Hematopoietic multipotent progenitor cell treated with erythropoietin and hydrocortisone succinate and interleukin-3 and kit ligand, for 8 days (in vitro differentiated cells): ENCODE measurements around the gene INPP5E.

Source experiments
- DNase-seq: peaks from one replicate; pipeline ENCODE4 v3.0.0-alpha.2; 2015

Gene INPP5E

GRCh38 chr9:136473354-136473721, 33.7 kb upstream of the INPP5E start:
- no peak for DNase-seq

DNA sequence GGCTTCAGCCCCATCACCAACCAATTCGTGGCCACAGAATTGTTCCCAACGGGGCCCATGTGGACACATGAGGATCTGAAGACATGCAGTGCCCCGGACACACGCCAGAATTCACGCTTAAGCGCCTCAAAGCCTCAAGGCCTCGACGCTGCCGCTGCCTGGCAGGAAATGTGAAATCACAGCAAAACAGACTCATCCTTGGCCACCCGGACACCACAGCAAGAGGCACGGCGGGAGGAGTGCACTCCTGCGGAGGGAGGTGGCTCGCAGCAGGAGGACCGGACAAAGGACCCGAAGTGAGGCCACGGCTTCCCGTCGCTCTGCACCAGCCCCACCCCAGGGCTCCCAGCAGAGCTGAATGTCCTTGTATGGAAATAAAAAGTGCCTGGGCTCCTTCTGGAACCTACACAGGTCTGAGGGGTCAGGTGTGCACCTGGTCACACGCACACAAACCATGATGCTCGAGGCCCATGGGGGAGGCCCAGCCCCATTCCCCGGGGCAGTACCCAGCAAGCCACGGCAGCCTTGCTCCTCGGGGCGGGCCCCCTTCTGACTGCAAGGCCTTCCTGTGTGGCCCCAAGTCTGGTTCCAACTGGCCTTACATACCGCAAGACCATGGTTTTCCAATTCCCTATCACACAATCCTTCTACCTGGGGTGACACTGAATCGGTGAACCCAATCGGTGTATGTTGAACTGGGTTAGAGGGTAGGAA, 33.2 kb upstream of the INPP5E start:
- no peak for DNase-seq

- no peak for DNase-seq
These were observed 32.3 kb upstream of the INPP5E start for GRCh38 chr9:136471802-136472487.

DNA sequence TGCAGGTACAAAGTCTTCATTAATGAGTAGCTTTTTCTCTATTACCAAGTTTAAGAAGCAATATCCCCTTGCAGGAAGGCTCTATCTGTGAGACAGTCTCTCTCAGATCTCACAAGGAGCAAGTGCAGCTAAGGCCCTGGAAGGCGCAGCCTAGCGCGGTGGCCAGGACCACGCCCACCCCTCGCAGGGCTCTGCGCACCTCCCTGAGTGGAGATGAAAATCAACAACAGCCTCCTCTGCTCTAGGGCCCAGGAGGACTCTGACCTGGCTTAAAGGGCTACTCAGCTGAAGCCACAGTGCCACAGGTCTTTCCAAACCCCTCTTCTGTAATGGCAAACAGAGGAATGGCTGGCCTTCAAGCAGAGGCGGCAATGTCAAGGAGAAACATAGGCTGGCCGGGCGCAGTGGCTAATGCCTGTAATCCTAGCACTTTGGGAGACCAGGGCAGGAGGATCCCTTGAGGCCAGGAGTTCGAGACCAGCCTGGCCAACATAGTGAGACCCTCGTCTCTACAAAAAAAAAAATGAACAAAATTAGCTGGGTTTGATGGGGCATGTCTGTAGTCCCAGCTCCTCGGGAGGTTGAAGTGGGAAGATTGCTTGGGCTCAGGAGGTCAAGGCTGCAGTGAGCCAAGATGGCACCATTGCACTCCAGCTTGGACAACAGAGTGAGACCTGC, 31.3 kb upstream of the INPP5E start:
- peak; percentile 6 for DNase-seq

DNA sequence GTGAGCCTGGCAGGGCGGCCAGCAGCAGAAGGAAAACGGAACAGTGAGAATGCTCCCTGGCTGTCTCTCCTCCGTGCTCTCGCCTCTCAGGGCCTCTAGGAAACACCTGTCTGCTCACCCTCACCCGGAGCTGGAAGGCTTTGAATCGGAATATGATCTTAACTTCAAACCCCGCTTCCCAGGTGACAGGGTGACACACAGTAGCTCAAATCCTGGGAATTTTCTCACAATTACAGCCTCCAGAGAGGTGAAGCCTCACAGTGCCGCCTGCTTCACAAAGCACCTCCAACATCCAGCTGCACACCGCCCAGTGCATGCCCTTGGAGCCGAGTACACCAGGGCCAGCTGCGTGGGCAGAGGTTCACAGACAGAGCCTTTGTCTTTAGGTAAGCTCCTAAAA, 30.7 kb upstream of the INPP5E start:
- DNase-seq = no peak

DNA sequence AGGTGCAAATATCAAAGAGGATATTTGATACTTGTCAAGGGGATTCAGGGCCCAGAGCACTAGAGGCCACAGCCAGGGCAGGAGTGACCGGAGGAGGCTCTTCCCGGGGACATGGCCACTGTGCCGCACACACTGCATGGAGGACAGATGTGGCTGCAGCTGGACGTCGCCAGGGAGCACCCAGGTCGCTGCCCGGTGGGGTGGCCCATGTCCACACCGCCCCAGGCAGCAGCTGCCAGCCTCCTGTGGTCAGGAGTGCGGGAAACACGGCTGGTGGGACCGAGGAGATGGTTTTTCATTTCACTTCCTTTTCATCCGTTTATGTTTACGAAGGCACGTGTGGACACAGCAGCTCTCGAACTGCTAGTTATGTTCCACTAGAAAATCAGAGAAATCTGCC, 28.1 kb upstream of the INPP5E start:
- no peak for DNase-seq

DNA sequence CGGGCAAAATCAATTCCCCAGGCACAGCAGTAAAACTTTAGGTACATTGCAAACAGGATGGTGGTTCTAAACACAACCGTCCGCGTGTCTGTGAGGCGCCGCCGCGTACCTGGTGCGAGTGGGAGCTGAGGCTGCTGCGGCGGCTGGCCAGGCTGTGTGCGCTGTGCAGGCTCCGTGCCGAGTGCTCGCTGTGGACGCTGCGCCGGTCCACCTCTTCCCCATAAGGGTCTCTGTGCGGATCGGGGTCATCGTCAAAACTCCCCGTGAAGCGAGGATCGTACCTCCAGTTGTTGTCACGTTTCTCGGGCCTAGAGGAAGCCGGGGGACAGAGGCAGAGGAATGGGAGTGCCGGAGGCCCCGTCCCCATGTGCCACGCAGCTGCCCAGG, 26.5 kb upstream of the INPP5E start:
- DNase-seq = no peak

DNA sequence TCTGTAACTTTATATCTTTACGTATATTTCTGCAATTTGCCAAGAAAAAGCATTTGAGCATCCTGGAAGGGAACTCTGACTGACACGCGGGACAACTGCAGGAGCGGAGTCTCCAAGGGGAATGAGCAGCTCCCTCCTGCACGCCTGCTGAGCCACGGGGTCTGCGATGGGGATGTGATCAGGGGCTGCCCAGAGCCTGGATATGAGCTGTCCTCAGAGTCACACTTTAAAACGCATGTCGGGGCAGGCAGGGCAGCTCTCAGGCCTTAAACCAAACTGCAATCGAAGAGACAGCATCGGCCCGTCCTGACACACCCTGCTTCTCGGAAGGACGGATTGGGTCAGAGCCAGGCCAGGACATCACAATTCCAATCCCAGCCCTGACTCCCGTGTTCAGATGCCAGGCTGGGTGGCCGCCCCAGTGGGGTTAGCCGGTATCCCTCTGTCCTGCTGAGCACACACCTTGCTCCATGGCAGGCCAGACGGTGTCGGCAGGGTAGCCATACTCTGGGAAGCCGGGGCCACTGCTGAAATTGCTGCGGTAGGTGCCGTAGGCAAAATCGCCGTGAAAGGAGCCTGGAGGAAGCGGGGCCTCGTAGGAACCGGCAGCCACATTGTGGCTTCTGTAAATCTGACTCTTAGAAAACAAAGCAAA, 26.0 kb upstream of the INPP5E start:
- DNase-seq = no peak

- no peak for DNase-seq
These were observed 24.6 kb upstream of the INPP5E start for GRCh38 chr9:136464241-136464640.

DNA sequence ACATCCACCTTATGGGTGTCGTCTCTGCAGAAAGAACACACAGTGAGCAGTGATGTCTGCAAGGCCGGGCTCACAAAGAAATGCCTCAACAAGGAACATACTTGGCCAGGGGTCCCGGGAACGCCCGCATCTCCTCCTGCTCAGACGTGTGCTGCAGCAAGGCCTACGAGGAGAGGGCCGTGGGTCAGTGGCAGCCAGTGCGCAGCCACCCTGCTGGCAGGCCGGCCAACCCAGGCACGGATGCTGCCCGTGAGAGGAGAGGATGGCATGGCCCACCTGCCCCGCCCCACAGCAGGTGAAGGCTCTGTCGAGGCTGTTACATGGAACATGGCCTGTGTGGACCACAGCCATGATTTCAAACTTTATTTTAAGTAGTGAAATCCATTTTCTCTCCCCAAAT, 23.9 kb upstream of the INPP5E start:
- DNase-seq = no peak

DNA sequence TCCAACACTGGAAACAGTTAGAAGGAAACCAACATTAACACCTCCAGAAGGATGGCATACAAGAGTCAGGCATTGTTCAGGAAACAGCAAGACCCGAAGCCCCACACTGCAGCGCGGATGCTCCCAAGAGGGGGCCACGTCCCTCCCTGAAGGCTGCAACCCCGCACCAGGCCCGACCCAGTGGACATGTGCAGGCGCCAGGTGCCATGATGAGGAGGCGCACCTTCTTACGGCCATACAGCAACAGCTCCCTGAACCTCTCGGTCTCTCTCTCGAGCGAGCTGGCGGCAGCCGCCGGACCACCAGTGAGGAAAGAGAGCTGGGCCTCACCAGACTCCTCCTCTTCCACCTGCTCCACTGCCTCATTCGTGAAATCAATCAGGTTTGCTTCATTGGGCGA, 23.0 kb upstream of the INPP5E start:
- no peak for DNase-seq

GRCh38 chr9:136460772-136461325, 21.2 kb upstream of the INPP5E start:
- DNase-seq = no peak

- no peak for DNase-seq
These were observed 19.8 kb upstream of the INPP5E start for GRCh38 chr9:136459425-136459824.

DNA sequence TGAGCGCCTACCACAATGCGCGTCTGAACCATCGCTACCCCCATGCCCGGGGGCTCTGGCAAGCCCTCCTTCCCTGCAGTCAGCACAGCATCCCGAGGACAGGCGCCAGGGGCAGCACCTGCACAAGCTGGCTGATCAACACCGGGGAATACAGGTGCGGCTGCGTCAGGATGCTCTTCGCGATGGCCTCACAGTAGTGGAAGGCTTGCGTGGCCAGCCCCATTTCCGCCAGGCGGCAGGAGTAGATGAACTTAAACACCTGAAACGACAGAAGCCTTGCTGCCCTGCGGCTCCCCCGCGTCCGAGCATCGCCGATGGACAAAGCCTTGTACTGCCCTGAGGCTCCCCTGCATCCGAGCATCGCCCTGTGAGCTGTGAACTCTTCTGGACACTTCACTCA, 17.7 kb upstream of the INPP5E start:
- no peak for DNase-seq

DNA sequence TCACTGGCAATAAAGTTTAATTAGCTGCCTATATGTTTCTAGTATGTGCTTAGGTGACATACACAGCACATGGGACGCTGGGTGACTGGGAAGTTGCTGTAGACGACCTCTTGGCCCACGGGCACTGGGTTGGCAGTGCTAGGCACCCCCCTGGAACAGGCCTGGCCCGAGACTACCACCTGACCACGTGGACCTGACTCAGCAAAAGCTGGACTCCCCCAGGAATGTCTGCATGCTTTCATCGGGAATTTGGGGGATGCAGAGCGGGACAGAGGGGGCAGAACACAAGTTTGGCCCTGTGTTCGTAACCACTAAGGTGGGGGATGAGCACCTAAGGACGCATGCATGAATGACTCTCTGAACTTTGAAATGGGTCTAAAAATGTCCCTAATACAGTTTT, 16.6 kb upstream of the INPP5E start:
- DNase-seq = no peak

DNA sequence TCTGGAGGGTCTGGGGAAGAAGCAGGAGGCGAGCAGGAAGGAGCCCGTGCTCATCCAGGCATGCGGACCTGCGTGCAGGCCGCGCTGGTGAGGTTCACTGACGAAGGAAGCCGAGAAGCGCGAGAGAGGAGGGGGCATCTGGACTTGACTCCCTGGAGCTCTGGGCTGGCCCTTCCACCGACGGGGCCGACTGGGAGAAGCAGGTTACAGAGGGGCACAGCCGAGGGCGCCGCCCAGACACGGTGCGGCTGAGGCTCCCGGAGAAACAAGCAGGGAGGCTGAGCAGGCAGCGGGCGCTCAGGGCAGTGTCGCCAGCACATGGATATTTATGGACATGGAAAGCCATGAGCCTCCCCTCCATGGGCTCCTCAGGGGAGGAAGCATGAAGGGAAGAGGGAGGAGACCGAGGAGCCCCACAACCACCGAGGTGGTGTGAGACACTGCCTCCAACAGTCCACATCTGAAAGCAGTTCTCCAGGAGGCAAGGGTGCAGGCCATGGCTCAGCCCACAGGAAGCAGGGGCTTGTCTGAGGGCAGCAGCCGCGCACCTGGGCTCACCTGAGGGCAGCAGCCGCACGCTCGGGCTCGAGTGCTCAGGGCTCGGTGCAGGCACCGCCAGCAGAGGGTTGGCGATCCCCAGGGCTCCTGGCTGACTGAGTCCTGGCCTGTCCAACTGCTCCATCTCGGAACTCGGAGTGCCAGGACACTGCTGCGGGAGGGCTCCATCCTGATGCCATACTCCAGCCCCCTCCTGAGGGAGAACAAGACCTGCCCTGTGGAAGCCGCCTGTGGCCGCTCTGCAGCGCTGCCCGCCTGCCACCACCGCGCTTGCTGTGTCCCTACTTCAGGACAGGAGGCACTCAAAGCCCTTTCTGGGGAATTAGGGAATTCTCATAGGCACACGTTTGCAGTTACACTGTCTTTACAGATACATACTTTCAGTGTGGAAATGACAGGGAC, 15.7 kb upstream of the INPP5E start:
- no peak for DNase-seq

DNA sequence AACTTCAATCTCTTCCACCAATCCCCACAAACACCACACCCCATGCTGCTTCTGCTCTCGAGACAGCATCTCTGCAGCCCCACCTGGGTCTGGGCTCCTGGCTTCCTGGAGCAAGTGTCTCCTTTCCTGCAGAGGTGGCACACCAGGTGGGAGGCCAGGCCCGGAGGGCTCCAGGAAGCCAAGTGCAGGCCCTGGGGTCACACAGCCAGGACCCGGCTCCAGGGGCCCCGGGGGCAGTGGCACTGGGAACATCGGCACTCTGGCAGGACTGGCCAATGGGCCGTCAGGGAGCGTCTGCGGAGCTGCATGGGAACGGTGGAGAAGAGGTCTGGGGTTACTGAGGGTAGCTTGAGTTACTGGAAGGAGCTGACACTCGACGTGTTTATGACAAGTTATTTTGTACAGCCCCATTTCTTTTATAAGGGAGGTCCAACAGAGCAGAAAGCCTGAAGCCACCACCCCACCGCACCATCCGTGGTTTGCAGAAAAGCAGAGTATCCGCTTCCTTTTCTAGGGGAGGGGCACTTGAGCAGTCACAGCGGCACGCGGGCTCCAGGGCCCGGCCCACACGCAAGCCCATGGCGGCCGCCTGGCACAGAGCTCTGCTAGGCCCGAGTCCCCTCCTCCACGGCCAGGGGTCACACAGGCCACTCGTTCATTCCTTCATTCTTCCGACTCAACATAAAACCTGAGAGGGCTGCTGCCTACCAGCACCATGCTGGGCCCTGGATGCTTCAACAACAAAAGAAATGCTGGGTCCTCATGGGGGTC, 14.6 kb upstream of the INPP5E start:
- DNase-seq = no peak

DNA sequence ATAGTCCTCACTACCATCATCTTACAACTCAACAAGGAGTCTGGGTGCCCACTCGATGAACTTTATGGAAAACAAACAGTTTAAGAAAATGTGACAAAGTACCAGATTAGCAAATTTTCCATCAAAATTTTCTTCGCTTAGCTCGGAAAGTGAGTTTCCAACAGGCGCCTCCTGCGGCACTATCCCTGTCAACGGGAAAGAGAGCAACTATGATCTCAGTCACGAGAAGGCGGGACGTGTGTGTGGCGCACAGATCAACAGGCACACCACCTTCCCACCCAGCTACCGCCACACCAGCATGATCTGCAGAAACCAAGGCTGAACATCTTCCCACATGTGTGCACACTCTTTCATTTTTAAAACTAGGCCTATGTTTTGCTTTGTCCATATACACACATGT, 13.7 kb upstream of the INPP5E start:
- DNase-seq = no peak

DNA sequence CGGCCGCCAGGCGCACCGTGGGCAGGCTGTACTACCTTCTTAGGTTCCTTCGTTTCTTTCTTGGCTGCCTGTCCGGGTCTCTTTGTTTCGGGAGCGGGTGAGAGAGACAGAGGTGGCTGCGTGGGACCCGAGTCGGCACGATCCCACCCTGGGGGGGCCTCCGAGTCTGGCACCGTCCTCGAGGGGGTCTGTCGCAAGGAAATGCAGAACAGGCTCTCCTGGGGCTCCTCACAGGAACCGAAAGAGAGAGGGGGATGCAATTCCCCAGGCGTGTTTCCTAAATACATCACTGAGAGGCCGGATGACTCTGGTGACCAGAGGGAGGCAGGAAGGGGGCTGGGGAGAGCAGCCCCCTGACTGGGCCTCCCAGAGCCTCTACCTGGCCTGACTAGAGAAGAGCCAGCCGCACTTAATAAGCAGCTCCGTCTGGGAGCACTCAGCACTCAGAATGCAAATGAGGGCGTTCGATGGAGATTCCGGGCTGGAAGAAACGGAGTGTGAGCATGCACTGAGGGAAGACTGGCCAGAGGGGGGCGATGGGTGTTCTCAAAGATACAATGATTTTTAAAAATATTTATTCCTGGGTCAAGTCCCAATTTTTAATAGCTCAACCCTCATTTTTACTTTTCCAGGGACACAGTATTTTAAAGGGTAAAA, 11.7 kb upstream of the INPP5E start:
- DNase-seq = no peak

DNA sequence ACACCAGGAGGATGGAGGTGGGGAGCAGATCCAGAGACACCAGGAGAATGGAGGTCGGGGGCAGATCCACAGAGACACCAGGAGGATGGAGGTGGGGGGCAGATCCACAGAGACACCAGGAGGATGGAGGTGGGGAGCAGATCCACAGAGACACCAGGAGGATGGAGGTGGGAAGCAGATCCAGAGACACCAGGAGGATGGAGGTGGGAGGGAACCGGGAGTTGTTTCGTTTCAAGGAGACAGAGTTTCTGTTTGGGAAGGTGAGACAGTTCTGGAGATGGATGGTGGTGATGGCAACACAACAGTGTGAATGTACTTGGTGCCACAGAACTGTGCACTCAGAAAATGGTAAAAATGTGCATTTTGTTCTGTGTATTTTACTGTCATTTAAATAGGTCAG, 9.0 kb upstream of the INPP5E start:
- no peak for DNase-seq

- DNase-seq = no peak
These were observed 7.6 kb upstream of the INPP5E start for GRCh38 chr9:136447173-136447778.
